ENCODE results near the gene MINDY4.

MINDY4 gene

GRCh38 chr7:30741289-30741688 lies 29.9 kb upstream of the MINDY4 start:
- no peak for DNase-seq (ENCODE audit: low read depth in 3 of 3, low spot score in 1 of 3)

- DNase-seq (ENCODE audit: low read depth in 3 of 3, low spot score in 1 of 3) = no peak
These were observed 27.7 kb upstream of the MINDY4 start for GRCh38 chr7:30743371-30744074.

- no peak for DNase-seq (ENCODE audit: low read depth in 3 of 3, low spot score in 1 of 3)
These were observed 27.2 kb upstream of the MINDY4 start for GRCh38 chr7:30744075-30744417.

GRCh38 chr7:30745261-30745941 lies 25.8 kb upstream of the MINDY4 start:
- DNase-seq (ENCODE audit: low read depth in 3 of 3, low spot score in 1 of 3) = no peak

GRCh38 chr7:30750010-30750409 lies 21.2 kb upstream of the MINDY4 start:
- no peak for DNase-seq (ENCODE audit: low read depth in 3 of 3, low spot score in 1 of 3)

GRCh38 chr7:30750683-30751650 lies 20.2 kb upstream of the MINDY4 start:
- DNase-seq (ENCODE audit: low read depth in 3 of 3, low spot score in 1 of 3) = no peak

- DNase-seq (ENCODE audit: low read depth in 3 of 3, low spot score in 1 of 3) = no peak
These were observed 19.4 kb upstream of the MINDY4 start, which contains the start of gene INMT for GRCh38 chr7:30751696-30752273. Gene INMT, plus strand, starts transcription at chr7:30752135. Its CDS starts 16 bp downstream, at chr7:30752151.

GRCh38 chr7:30752484-30752883 lies 18.7 kb upstream of the MINDY4 start:
- no peak for DNase-seq (ENCODE audit: low read depth in 3 of 3, low spot score in 1 of 3)

GRCh38 chr7:30752979-30753378 lies 18.2 kb upstream of the MINDY4 start:
- DNase-seq (ENCODE audit: low read depth in 3 of 3, low spot score in 1 of 3) = no peak

- DNase-seq (ENCODE audit: low read depth in 3 of 3, low spot score in 1 of 3) = no peak
These were observed 16.8 kb upstream of the MINDY4 start for GRCh38 chr7:30754315-30754877.

- no peak for DNase-seq (ENCODE audit: low read depth in 3 of 3, low spot score in 1 of 3)
These were observed 15.6 kb upstream of the MINDY4 start for GRCh38 chr7:30755384-30756154.

- no peak for DNase-seq (ENCODE audit: low read depth in 3 of 3, low spot score in 1 of 3)
These were observed 13.9 kb upstream of the MINDY4 start for GRCh38 chr7:30757342-30757692.

GRCh38 chr7:30760514-30761213 lies 10.6 kb upstream of the MINDY4 start:
- no peak for DNase-seq (ENCODE audit: low read depth in 3 of 3, low spot score in 1 of 3)

GRCh38 chr7:30761214-30762156 lies 9.7 kb upstream of the MINDY4 start:
- DNase-seq (ENCODE audit: low read depth in 3 of 3, low spot score in 1 of 3) = no peak

- DNase-seq (ENCODE audit: low read depth in 3 of 3, low spot score in 1 of 3) = no peak
These were observed 6.9 kb upstream of the MINDY4 start for GRCh38 chr7:30764030-30764975.

GRCh38 chr7:30765408-30765807 lies 5.8 kb upstream of the MINDY4 start:
- DNase-seq (ENCODE audit: low read depth in 3 of 3, low spot score in 1 of 3) = no peak

- no peak for DNase-seq (ENCODE audit: low read depth in 3 of 3, low spot score in 1 of 3)
These were observed 408 bp upstream of the MINDY4 start for GRCh38 chr7:30770845-30771173.
